Esophagus squamous epithelium (tissue), 4 donors: ENCODE measurements around the gene ARHGAP4.

ENCODE experiments used
- CTCF ChIP-seq, 6 experiments: fragments of 450-650 bp in 4 of 6; fragments of 200-600 bp in 2 of 6; sonication (generic) in 2 of 6; IDR thresholded peaks; one replicate each; pipeline ENCODE4 v1.5.1; 2016 to 2019; ENCODE audit warnings: antibody characterized with exemption in 6 of 6, mild to moderate bottlenecking in 4 of 6, moderate library complexity in 4 of 6
- POLR2A ChIP-seq, 4 donors: fragments of 450-650 bp; IDR thresholded peaks; one replicate each; pipeline ENCODE4 v1.6.1; 2017; ENCODE audit warnings: antibody characterized with exemption in 4 of 4, mild to moderate bottlenecking in 4 of 4, moderate library complexity in 3 of 4

GRCh38 chrX:153965406-153965805 lies 39.3 kb upstream of the ARHGAP4 start:
- TF ChIP-seq CTCF (IDR thresholded peaks at IDR 0.05) (no peak), POLR2A (IDR thresholded peaks at IDR 0.05) (no peak)
